Adrenal gland (tissue), 12 donors: ENCODE data around the gene DPP10. TPM values are rescaled to one million over a fixed set of nuclear protein-coding genes. Genes with fewer than 3 reads are reported as not detected.

ENCODE experiments used
- DNase-seq, 7 donors: peaks; one replicate each; pipeline ENCODE4 v3.0.0-alpha.2; 2019 to 2020
- H3K27ac ChIP-seq, 5 donors: fragments of 200-600 bp; sonication (generic) in 4 of 5; 1 replicate in 3 of 5; 2 replicates in 2 of 5; pipeline versions ENCODE4 v1.5.1 to v1.8.0; 2016 to 2020; ENCODE audit warnings: mild to moderate bottlenecking in 1 of 5
- H3K27me3 ChIP-seq: fragments of 200-600 bp; 2 replicates; pipeline ENCODE4 v1.8.0; 2021
- H3K36me3 ChIP-seq, 2 donors: fragments of 200-600 bp; replicated peaks in 1 of 2; 1 replicate in 1 of 2; 2 replicates in 1 of 2; pipeline versions ENCODE4 v1.5.1 to v1.8.0; 2018 to 2022
- H3K4me1 ChIP-seq, 2 donors: fragments of 200-600 bp; replicated peaks in 1 of 2; 1 replicate in 1 of 2; 2 replicates in 1 of 2; pipeline versions ENCODE4 v1.5.1 to v1.8.0; 2018 to 2021
- H3K4me3 ChIP-seq, 4 donors: fragments of 200-600 bp; sonication (generic) in 3 of 4; one replicate each; pipeline ENCODE4 v1.5.1; 2016 to 2018
- H3K9me3 ChIP-seq, 3 donors: fragments of 200-600 bp; sonication (generic) in 1 of 3; replicated peaks in 1 of 3; 1 replicate in 2 of 3; 2 replicates in 1 of 3; pipeline versions ENCODE4 v1.5.1 to v1.8.0; 2016 to 2021
- POLR2A ChIP-seq, 2 donors: fragments of 450-650 bp; IDR thresholded peaks; one replicate each; pipeline ENCODE4 v1.6.1; 2017; ENCODE audit warnings: antibody characterized with exemption in 2 of 2, mild to moderate bottlenecking in 2 of 2, moderate library complexity in 1 of 2
- WGBS, 4 donors: extraction: QIAGEN DNeasy Blood & Tissue Kit in 2 of 4; methylation state at CpG; one replicate each; pipeline versions ENCODE4 v1.1.5 to v1.1.7; 2013 to 2017; 5-methylcytosine and 5-hydroxymethylcytosine counted together
- intact Hi-C, 2 donors: fragments of 100-400 bp; cut with DNase I; formaldehyde crosslinking; loops; one replicate each; pipeline versions ENCODE4 v1.14.1 to v1.15.0; 2022 to 2023
- polyA plus RNA-seq, 3 donors: library from polyadenylated mRNA; stranded (reverse); fragments of 200-250 nt in 2 of 3; fragments of 350-450 nt in 1 of 3; fragmentation: Illumina TruSeq in 1 of 3; extraction: RNeasy Lipid Tissue Mini Kit (QIAGEN cat#74804) in 1 of 3; gene quantifications; one replicate each; pipeline ENCODE4 v1.2.3, GENCODE V29; 2013 to 2014
- total RNA-seq, 9 donors: library from RNA; depleted of rRNA in 4 of 9; stranded (reverse); fragments of >200 nt in 4 of 9; fragments of 120-200 nt in 1 of 9; fragmentation: NEBNext Ultra II Directional in 1 of 9; extraction: Animal tissue kit (Norgen Biotek cat#: 25700) in 1 of 9; gene quantifications; one replicate each; pipeline versions ENCODE4 v1.1.0 to v1.2.4, GENCODE V29; 2013 to 2023
- TF ChIP-seq, protein P1 (sequence below), 6 experiments: fragments of 450-650 bp in 4 of 6; fragments of 200-600 bp in 2 of 6; sonication (generic) in 1 of 6; IDR thresholded peaks; 1 replicate in 5 of 6; 2 replicates in 1 of 6; pipeline versions ENCODE4 v1.5.1 to v1.8.0; 2016 to 2021; ENCODE audit warnings: antibody characterized with exemption in 6 of 6, mild to moderate bottlenecking in 2 of 6, moderate library complexity in 1 of 6
- donor health status: healthy with polysubstance abuse.
- donor health status: Bipolar disorder and iron deficiency.
- donor health status: DM: yes; HTN: yes; CAD: no.
- donor health status: DM: no; HTN: no; CAD: no.
- donor health status: DM: no; HTN: no; CAD: no.
- donor health status: DM: yes; HTN: yes; CAD: no.

DPP10 gene
- total and polyA plus RNA-seq, 12 donors = 5.2 to 257 (median 32.0) TPM

DNA sequence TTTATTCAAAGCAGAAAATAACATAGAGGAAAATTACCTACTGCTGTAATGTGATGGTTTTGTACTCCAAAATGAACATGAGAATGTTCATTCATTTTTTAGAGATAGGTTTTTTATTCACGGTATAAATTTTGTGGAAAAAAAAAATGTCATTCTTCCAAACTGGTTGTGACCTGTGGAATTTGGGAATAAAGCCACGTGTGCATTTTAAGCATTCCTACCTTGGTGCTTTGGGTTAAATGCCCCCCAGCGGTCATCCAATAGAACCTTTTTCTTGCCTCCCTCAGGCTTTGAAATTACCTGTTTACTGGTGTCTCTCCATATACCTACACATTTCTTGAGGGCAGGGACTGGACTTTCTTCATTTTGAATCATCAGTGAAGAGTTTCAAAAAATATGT is 740.7 kb downstream of the DPP10 start:
- no peaks in the 10 kb centered on the region for H3K9me3 ChIP-seq
- H3K27me3 ChIP-seq = no peaks in the 10 kb centered on the region
- 61 to 74% (median 70%) methylated on average over 3 of the region's 3 CpGs for WGBS, 4 donors
- TF ChIP-seq, protein P1, sequence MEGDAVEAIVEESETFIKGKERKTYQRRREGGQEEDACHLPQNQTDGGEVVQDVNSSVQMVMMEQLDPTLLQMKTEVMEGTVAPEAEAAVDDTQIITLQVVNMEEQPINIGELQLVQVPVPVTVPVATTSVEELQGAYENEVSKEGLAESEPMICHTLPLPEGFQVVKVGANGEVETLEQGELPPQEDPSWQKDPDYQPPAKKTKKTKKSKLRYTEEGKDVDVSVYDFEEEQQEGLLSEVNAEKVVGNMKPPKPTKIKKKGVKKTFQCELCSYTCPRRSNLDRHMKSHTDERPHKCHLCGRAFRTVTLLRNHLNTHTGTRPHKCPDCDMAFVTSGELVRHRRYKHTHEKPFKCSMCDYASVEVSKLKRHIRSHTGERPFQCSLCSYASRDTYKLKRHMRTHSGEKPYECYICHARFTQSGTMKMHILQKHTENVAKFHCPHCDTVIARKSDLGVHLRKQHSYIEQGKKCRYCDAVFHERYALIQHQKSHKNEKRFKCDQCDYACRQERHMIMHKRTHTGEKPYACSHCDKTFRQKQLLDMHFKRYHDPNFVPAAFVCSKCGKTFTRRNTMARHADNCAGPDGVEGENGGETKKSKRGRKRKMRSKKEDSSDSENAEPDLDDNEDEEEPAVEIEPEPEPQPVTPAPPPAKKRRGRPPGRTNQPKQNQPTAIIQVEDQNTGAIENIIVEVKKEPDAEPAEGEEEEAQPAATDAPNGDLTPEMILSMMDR (IDR thresholded peaks at IDR 0.05) = no peak
- no peak for TF ChIP-seq POLR2A (IDR thresholded peaks at IDR 0.05)
- intact Hi-C loops = no loop called here
- H3K27ac ChIP-seq = no peak overlapping the region
- H3K4me1 ChIP-seq = no peaks in the 10 kb centered on the region
- DNase-seq = no peak
- H3K36me3 ChIP-seq = no peaks in the 10 kb centered on the region
- no peak overlapping the region for H3K4me3 ChIP-seq

DNA sequence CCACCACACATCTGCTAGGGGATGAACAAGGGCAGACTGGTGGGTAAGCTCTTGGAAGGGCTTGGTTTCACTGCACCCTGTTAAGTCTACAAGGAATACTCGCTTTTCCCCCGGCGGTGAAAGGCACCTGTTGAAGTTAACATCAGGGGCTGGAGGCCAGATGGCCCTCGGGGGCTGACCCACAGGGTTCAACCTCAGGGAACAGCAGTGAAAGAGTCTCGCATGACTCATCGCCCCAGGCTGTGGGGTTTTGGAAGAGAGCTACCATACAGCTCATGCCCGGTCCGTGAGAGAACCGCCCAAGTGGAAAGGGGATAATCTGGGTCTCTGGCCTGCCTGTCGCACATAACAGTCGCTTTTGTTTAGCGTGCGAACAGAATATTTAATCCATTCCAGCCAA is 748.0 kb downstream of the DPP10 start:
- TF ChIP-seq POLR2A (IDR thresholded peaks at IDR 0.05) = no peak
- TF ChIP-seq, protein P1 (IDR thresholded peaks at IDR 0.05) = no peak
- Histone ChIP-seq H3K4me3 (no peak overlapping the region), H3K9me3 (no peaks in the 10 kb centered on the region), H3K27ac (no peak overlapping the region), H3K36me3 (no peaks in the 10 kb centered on the region), H3K4me1 (no peaks in the 10 kb centered on the region), H3K27me3 (no peaks in the 10 kb centered on the region)
- intact Hi-C loops = no loop called here
- no peak for DNase-seq
- WGBS, 4 donors = 86 to 96% (median 93%) methylated on average over 10 to 13 of the region's 13 CpGs

DNA sequence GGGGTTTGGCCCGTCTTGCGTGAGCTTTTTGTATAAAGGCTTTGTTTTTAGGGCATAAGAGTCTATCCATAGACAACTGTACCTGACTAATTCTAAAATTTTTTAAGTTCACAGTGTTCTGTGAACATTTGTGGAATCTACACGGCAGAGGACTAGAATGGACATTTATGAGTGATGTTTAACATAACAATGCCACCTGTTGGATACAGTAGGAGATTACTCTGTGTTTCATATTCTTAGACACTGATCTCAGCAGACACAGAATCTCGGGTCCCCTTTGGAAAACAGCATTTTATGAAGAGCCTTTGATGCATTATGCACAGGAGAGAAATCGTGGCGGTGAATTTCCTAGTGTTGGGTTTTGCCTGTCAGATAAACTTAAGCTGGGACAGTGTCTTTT is 752.2 kb downstream of the DPP10 start:
- 82 to 85% (median 84%) methylated on average over 6 of the region's 6 CpGs for WGBS, 4 donors

DNA sequence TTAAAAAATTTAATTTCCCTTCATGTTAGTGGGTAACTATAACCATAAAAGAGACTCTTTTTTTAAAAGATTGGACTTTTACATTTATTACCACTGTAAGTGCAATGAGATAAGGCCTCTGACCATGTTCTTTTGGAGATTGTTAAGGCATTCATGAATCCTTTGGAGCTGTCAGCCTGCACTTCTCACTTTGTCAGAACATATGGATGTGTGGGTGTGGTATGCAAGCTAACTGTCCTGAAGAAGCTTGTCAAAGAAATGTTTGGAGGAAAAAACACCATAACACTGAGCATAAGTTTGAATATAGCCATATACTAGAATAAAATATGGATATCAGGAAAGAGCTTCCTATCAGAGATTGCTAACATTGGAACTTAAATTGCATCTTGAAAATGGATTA is 754.1 kb downstream of the DPP10 start:
- Histone ChIP-seq H3K4me3 (no peak overlapping the region), H3K36me3 (no peaks in the 10 kb centered on the region), H3K4me1 (no peaks in the 10 kb centered on the region), H3K27ac (no peak overlapping the region), H3K9me3 (no peaks in the 10 kb centered on the region), H3K27me3 (no peaks in the 10 kb centered on the region)
- TF ChIP-seq, protein P1 (IDR thresholded peaks at IDR 0.05) = no peak
- TF ChIP-seq POLR2A (IDR thresholded peaks at IDR 0.05) = no peak
- DNase-seq = no peak
- intact Hi-C loops = no loop called here

More for the DNA sequence above, 752.2 kb downstream of the DPP10 start:
- Histone ChIP-seq H3K4me1 (no peaks in the 10 kb centered on the region), H3K9me3 (no peaks in the 10 kb centered on the region), H3K4me3 (no peak overlapping the region), H3K36me3 (no peaks in the 10 kb centered on the region), H3K27me3 (no peaks in the 10 kb centered on the region), H3K27ac (no peak overlapping the region)
- intact Hi-C loops = no loop called here
- no peak for DNase-seq
- TF ChIP-seq, protein P1 (IDR thresholded peaks at IDR 0.05) = no peak
- TF ChIP-seq POLR2A (IDR thresholded peaks at IDR 0.05) = no peak
